ENCODE results near the gene TRIP11. TPM values are rescaled to one million over a fixed set of nuclear protein-coding genes. Genes with fewer than 3 reads are reported as not detected.
A peak's percentile ranks its signal among the peaks of the same experiment; 100 is the strongest.

The TRIP11 gene
- total and polyA plus RNA-seq, 2 of the 13 experiments (the other 11 are each of a cell fraction or from before 2014, with no cell fraction given), result 10.9 to 32.8 TPM

DNA sequence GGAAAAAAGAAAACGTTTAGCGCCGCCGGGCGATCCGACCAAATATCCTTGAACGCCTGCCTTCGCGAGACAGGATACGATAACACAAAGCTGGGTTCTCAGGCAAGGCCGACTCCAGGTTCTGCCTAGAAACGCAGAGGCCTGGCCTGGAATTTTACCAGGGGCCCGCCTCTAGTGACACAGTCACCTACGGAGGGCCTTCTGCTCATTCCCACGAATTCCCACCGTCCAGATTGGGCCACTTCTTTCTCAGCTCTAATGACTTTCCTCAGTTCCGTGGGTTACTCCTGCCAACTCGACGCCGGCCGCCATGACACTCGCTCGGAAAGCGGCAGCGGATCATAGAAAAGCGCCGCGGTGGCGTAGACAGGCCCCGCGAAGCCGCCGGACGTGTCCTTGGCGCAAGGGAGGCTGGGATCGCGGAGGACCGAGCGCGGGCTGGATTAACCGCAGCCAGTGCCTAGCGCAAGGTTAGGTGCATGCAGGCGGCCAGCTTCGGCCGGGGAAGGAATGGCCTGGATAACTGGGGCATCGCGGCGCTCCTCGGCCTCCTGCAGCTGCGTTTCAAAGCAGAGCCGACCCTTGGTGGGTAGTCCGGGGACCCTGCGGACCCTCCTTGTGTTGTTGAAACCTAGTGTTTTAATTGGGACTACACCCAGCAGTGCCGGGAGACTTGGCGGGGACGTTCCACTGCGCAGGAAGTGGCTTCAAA lies at the start of gene TRIP11 (continued):
- TF ChIP-seq, protein P1, sequence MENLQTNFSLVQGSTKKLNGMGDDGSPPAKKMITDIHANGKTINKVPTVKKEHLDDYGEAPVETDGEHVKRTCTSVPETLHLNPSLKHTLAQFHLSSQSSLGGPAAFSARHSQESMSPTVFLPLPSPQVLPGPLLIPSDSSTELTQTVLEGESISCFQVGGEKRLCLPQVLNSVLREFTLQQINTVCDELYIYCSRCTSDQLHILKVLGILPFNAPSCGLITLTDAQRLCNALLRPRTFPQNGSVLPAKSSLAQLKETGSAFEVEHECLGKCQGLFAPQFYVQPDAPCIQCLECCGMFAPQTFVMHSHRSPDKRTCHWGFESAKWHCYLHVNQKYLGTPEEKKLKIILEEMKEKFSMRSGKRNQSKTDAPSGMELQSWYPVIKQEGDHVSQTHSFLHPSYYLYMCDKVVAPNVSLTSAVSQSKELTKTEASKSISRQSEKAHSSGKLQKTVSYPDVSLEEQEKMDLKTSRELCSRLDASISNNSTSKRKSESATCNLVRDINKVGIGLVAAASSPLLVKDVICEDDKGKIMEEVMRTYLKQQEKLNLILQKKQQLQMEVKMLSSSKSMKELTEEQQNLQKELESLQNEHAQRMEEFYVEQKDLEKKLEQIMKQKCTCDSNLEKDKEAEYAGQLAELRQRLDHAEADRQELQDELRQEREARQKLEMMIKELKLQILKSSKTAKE (CRISPR knock-in tag; IDR thresholded peaks at IDR 0.05; ENCODE audit: borderline replicate concordance), result no peak
- TF ChIP-seq RBFOX2 (IDR thresholded peaks at IDR 0.05; ENCODE audit: low read depth, low read length), result peak; percentile 96
- peak; percentile 92 for TF ChIP-seq ASH2L (IDR thresholded peaks at IDR 0.05; ENCODE audit: insufficient read length, low read depth, low read length)
- TF ChIP-seq ZNF350 (CRISPR knock-in tag; IDR thresholded peaks at IDR 0.05; ENCODE audit: borderline replicate concordance, low read depth), result peak; percentile 94
- TF ChIP-seq NCOR1 (IDR thresholded peaks at IDR 0.05; ENCODE audit: borderline replicate concordance, low read length), result no peak
- no peak for TF ChIP-seq RAD51 (IDR thresholded peaks at IDR 0.05; ENCODE audit: borderline replicate concordance)
- TF ChIP-seq THAP11 (CRISPR knock-in tag; IDR thresholded peaks at IDR 0.05), result peak; percentile 92
- peak; percentile 83; the same call in 1 of the 2 replicates for TF ChIP-seq MYC (CRISPR knock-in tag; IDR thresholded peaks at IDR 0.05; ENCODE audit: borderline replicate concordance)
- no peak for TF ChIP-seq ZNF790 (CRISPR knock-in tag; IDR thresholded peaks at IDR 0.05; ENCODE audit: borderline replicate concordance)
- no peak for TF ChIP-seq ZNF563 (CRISPR knock-in tag; IDR thresholded peaks at IDR 0.05)
- TF ChIP-seq SOX5 (CRISPR knock-in tag; IDR thresholded peaks at IDR 0.05; ENCODE audit: borderline replicate concordance), result no peak
- TF ChIP-seq DNMT3B (CRISPR knock-in tag; conservative IDR thresholded peaks at IDR 0.05), result 0 out of 2 replicates have a peak, but pooled peaks have one; percentile 52
- TF ChIP-seq ZMYM4 (CRISPR knock-in tag; IDR thresholded peaks at IDR 0.05), result peak; percentile 82
- peak; percentile 41; the same call in 1 of the 2 replicates for TF ChIP-seq ZNF12 (CRISPR knock-in tag; IDR thresholded peaks at IDR 0.05)
- TF ChIP-seq ZNF644 (CRISPR knock-in tag; IDR thresholded peaks at IDR 0.05; ENCODE audit: low read depth), result no peak
- no peak for TF ChIP-seq IKZF1 (IDR thresholded peaks at IDR 0.05)
- no peak for TF ChIP-seq ARNT (IDR thresholded peaks at IDR 0.05)
- TF ChIP-seq SIX4 (CRISPR knock-in tag; IDR thresholded peaks at IDR 0.05), result peak; percentile 73
- peak; percentile 62 for TF ChIP-seq GZF1 (CRISPR knock-in tag; IDR thresholded peaks at IDR 0.05)
- peak; percentile 65; the same call in 1 of the 2 replicates for TF ChIP-seq RBAK (CRISPR knock-in tag; IDR thresholded peaks at IDR 0.05)
- TF ChIP-seq HDAC2 (CRISPR knock-in tag; IDR thresholded peaks at IDR 0.05), result peak; percentile 59; the same call in 1 of the 2 replicates
- peak; percentile 61; the same call in 1 of the 2 replicates for TF ChIP-seq ZNF776 (CRISPR knock-in tag; IDR thresholded peaks at IDR 0.05)
- TF ChIP-seq, protein P2, sequence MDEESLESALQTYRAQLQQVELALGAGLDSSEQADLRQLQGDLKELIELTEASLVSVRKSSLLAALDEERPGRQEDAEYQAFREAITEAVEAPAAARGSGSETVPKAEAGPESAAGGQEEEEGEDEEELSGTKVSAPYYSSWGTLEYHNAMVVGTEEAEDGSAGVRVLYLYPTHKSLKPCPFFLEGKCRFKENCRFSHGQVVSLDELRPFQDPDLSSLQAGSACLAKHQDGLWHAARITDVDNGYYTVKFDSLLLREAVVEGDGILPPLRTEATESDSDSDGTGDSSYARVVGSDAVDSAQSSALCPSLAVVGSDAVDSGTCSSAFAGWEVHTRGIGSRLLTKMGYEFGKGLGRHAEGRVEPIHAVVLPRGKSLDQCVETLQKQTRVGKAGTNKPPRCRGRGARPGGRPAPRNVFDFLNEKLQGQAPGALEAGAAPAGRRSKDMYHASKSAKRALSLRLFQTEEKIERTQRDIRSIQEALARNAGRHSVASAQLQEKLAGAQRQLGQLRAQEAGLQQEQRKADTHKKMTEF (CRISPR knock-in tag; IDR thresholded peaks at IDR 0.05), result peak; percentile 82
- no peak for TF ChIP-seq RORA (CRISPR knock-in tag; IDR thresholded peaks at IDR 0.05)
- peak; percentile 74; the same call in 1 of the 2 replicates for TF ChIP-seq NFE2L1 (CRISPR knock-in tag; IDR thresholded peaks at IDR 0.05; ENCODE audit: borderline replicate concordance)
- TF ChIP-seq, protein P3, sequence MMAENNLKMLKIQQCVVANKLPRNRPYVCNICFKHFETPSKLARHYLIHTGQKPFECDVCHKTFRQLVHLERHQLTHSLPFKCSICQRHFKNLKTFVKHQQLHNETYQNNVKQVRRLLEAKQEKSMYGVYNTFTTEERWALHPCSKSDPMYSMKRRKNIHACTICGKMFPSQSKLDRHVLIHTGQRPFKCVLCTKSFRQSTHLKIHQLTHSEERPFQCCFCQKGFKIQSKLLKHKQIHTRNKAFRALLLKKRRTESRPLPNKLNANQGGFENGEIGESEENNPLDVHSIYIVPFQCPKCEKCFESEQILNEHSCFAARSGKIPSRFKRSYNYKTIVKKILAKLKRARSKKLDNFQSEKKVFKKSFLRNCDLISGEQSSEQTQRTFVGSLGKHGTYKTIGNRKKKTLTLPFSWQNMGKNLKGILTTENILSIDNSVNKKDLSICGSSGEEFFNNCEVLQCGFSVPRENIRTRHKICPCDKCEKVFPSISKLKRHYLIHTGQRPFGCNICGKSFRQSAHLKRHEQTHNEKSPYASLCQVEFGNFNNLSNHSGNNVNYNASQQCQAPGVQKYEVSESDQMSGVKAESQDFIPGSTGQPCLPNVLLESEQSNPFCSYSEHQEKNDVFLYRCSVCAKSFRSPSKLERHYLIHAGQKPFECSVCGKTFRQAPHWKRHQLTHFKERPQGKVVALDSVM (CRISPR knock-in tag; IDR thresholded peaks at IDR 0.05), result peak; percentile 83

Measured in HepG2 (cell line).